ENCODE data around the gene RNF19B.

Gene RNF19B

GRCh38 chr1:32957017-32957416 lies 7.6 kb downstream of the RNF19B start:
- Histone ChIP-seq H3K27me3 (ENCODE audit: insufficient read depth, low read length) (no peaks in the 10 kb centered on the region), H3K4me1 (ENCODE audit: insufficient read depth, low read length) (peaks cover 4% of the 10 kb centered on the region), H3K36me3 (ENCODE audit: insufficient read depth, low read length) (peaks cover 3% of the 10 kb centered on the region), H3K9me3 (ENCODE audit: low read length) (no peaks in the 10 kb centered on the region), H3K4me3 (ENCODE audit: low read length) (no peak overlapping the region), H2AFZ (ENCODE audit: low read depth, low read length) (no peak overlapping the region)

DNA sequence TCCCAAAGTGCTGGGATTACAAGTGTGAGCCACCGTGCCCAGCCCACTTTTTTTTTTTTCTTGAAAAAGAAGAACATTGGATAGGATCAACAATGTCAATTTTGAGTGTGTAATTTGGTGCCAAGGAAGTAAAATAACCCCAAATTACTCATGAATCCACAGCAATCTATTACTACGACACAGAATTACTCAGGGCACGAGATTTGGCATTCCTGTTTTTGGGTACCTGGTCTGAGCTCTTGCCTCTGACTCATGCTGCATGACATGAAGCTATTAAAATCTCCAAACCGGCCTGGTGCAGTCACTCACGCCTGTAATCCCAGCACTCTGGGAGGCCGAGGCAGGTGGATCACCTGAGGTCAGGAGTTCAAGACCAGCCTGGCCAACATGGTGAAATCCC lies 10.4 kb downstream of the RNF19B start:
- Histone ChIP-seq H2AFZ (ENCODE audit: low read depth, low read length) (no peak overlapping the region), H3K4me1 (ENCODE audit: insufficient read depth, low read length) (no peaks in the 10 kb centered on the region), H3K36me3 (ENCODE audit: insufficient read depth, low read length) (peaks cover 3% of the 10 kb centered on the region), H3K4me3 (ENCODE audit: low read length) (no peak overlapping the region), H3K9me3 (ENCODE audit: low read length) (no peaks in the 10 kb centered on the region), H3K27me3 (ENCODE audit: insufficient read depth, low read length) (no peaks in the 10 kb centered on the region)

GRCh38 chr1:32953495-32953894 lies 11.1 kb downstream of the RNF19B start:
- Histone ChIP-seq H3K4me1 (ENCODE audit: insufficient read depth, low read length) (no peaks in the 10 kb centered on the region), H2AFZ (ENCODE audit: low read depth, low read length) (no peak overlapping the region), H3K36me3 (ENCODE audit: insufficient read depth, low read length) (no peaks in the 10 kb centered on the region), H3K4me3 (ENCODE audit: low read length) (no peak overlapping the region), H3K9me3 (ENCODE audit: low read length) (no peaks in the 10 kb centered on the region), H3K27me3 (ENCODE audit: insufficient read depth, low read length) (no peaks in the 10 kb centered on the region)

DNA sequence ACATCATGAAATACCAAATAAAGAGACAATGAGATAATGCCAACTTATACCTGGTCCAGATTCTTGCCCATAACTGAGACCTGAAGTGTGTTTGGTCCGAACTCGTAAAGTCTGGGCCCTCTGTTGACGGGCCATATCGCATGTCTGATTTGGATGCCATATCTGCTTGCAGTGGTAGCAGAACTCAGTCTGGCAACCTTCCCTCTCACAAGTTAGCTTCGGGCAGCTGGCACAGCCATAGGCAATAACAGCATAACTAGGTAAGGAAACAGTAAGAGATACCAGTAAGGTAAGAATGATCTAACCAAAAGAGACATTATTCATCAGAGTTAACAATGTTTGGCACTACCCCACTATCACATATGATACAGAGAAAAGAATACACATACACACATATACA lies 15.1 kb downstream of the RNF19B start:
- Histone ChIP-seq H3K9me3 (ENCODE audit: low read length) (no peaks in the 10 kb centered on the region), H3K36me3 (ENCODE audit: insufficient read depth, low read length) (peaks cover 26% of the 10 kb centered on the region), H2AFZ (ENCODE audit: low read depth, low read length) (no peak overlapping the region), H3K4me1 (ENCODE audit: insufficient read depth, low read length) (no peaks in the 10 kb centered on the region), H3K27me3 (ENCODE audit: insufficient read depth, low read length) (no peaks in the 10 kb centered on the region), H3K4me3 (ENCODE audit: low read length) (no peak overlapping the region)

DNA sequence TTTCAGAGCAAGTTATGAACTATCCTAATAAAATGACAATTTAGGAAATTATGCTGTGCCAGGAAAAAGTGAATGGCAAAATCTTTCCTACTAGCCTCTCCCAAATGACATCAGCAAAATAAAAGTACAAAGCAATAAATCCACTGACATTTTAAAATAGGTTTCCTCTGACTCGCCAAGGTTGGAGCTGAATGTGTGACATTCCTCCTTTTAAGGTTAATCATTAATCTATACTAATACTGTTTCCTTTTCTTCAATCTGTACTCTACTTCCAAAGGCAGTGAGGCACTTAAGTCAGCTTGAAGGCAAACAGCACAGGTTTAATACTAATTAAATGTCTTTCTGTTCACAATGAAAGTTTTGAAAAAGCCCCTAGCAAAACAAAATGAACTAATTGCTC lies 15.7 kb downstream of the RNF19B start:
- Histone ChIP-seq H3K4me1 (ENCODE audit: insufficient read depth, low read length) (no peaks in the 10 kb centered on the region), H3K36me3 (ENCODE audit: insufficient read depth, low read length) (peaks cover 32% of the 10 kb centered on the region), H3K4me3 (ENCODE audit: low read length) (no peak overlapping the region), H2AFZ (ENCODE audit: low read depth, low read length) (no peak overlapping the region), H3K9me3 (ENCODE audit: low read length) (no peaks in the 10 kb centered on the region), H3K27me3 (ENCODE audit: insufficient read depth, low read length) (no peaks in the 10 kb centered on the region)

DNA sequence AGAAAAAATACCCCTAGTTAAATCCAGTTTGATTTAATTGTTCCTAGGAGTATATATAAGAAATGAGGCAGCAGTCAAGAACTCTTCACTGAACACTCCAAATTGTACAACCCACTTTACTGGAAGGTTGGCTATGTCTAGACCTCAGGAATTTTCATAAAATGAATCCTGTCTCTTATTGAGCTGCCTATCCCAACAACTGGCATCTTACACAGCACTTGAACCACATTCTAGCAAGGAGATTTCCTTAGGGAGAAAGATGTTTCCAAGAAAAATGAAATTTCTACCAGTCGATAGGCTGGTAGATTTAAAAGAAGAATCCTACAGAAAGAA lies 16.3 kb downstream of the RNF19B start:
- Histone ChIP-seq H3K4me3 (ENCODE audit: low read length) (no peak overlapping the region), H3K4me1 (ENCODE audit: insufficient read depth, low read length) (no peaks in the 10 kb centered on the region), H3K27me3 (ENCODE audit: insufficient read depth, low read length) (no peaks in the 10 kb centered on the region), H3K36me3 (ENCODE audit: insufficient read depth, low read length) (peaks cover 37% of the 10 kb centered on the region), H2AFZ (ENCODE audit: low read depth, low read length) (no peak overlapping the region), H3K9me3 (ENCODE audit: low read length) (no peaks in the 10 kb centered on the region)

DNA sequence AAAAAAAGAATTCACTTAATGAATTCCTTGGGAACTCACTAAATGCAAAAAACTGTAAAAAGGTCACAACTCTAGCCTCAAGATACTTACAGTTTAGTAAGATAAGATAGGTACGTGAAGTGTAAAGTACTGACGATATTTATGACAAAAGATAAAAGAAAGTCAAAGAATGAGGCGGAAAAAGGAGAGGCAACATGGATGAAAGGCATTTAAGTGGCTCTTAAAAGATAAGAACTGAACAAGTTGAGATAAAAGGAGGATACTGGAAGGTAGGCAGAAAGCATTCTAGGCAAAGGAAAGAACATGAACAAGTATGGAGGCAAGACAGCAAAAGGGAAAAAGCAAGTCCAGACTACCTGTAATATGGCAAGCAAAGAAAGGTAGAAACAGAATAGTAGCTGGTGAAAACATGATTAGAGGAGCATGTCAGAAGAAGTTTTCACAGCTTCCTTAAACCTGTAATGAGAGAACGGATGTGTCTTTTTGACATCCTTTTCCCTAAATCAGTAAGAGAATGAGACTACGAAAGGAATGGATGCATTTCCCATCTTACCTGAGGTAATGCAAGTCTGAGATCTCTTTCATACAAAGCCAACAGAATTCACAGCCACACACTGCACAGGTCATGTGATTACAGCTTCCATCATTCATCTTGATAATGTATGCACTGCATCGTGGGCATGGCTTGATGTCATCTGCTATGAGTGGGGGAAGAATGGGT lies 16.8 kb downstream of the RNF19B start:
- Histone ChIP-seq H3K4me1 (ENCODE audit: insufficient read depth, low read length) (no peaks in the 10 kb centered on the region), H3K27me3 (ENCODE audit: insufficient read depth, low read length) (no peaks in the 10 kb centered on the region), H3K36me3 (ENCODE audit: insufficient read depth, low read length) (peaks cover 41% of the 10 kb centered on the region), H2AFZ (ENCODE audit: low read depth, low read length) (no peak overlapping the region), H3K9me3 (ENCODE audit: low read length) (no peaks in the 10 kb centered on the region), H3K4me3 (ENCODE audit: low read length) (no peak overlapping the region)

DNA sequence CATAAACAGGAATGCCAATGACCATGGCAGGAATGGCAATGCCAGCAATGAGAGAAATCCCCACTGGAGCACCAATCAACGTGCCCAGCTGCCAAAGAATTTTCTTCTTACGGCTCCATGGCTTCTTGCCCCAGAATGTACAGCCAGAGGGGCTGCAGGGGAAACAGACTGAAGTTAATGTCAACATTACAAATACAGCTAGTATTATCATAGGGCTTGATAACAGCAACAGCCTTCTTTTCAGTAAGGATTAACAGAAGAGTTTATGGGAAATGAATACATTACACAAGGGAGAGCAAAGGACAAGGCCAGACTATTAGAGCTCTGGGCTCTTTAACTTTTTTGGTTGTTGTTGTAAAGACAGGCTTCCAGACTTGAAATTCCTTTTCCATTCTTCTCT lies 18.2 kb downstream of the RNF19B start:
- peaks cover 52% of the 10 kb centered on the region for H3K36me3 ChIP-seq (ENCODE audit: insufficient read depth, low read length)
- H3K4me1 ChIP-seq (ENCODE audit: insufficient read depth, low read length): no peaks in the 10 kb centered on the region

GRCh38 chr1:32944180-32944579 lies 20.4 kb downstream of the RNF19B start:
- peaks cover 71% of the 10 kb centered on the region for H3K36me3 ChIP-seq (ENCODE audit: insufficient read depth, low read length)
- no peak overlapping the region for H3K4me3 ChIP-seq (ENCODE audit: low read length)
- no peaks in the 10 kb centered on the region for H3K4me1 ChIP-seq (ENCODE audit: insufficient read depth, low read length)
- no peaks in the 10 kb centered on the region for H3K27me3 ChIP-seq (ENCODE audit: insufficient read depth, low read length)
- no peak overlapping the region for H2AFZ ChIP-seq (ENCODE audit: low read depth, low read length)
- no peaks in the 10 kb centered on the region for H3K9me3 ChIP-seq (ENCODE audit: low read length)

More for the DNA sequence above, 18.2 kb downstream of the RNF19B start:
- H2AFZ ChIP-seq (ENCODE audit: low read depth, low read length): no peak overlapping the region
- no peaks in the 10 kb centered on the region for H3K9me3 ChIP-seq (ENCODE audit: low read length)
- no peak overlapping the region for H3K4me3 ChIP-seq (ENCODE audit: low read length)
- H3K27me3 ChIP-seq (ENCODE audit: insufficient read depth, low read length): no peaks in the 10 kb centered on the region

DNA sequence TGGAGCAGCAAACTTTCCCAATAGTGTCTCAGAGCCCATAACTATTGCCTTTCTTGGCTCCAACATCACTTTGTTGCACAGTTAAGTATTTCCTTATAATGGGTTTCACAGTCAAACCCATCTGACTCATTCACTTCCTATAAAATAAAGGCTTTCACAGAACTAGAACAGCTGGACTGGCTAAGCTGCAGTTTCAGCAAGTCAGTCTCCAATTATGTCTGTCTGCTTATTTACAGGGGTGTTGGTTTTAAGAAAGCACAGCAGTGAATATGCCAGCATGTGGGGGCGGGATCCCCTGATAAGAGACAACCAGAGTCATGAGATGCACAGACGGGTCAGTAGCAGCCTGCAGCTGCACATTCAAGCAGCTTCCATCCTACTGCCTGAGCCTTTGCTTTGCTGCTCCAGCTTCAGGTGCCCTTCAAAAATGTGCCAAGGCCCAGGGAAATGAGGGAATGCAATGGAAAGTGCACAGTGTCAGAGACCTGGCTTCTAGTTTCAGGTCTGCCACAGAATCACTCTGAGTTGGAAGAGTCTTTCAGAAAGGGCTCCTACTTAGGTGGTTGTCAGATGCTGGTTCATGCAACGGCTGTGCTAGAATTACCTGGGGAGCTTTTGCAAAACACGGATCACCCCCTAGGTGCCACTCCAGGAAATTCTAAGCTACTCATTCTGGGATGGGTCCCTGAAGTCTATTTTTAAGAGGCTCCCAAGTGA lies 24.8 kb downstream of the RNF19B start:
- peaks cover 81% of the 10 kb centered on the region for H3K36me3 ChIP-seq (ENCODE audit: insufficient read depth, low read length)
- no peaks in the 10 kb centered on the region for H3K27me3 ChIP-seq (ENCODE audit: insufficient read depth, low read length)
- no peaks in the 10 kb centered on the region for H3K4me1 ChIP-seq (ENCODE audit: insufficient read depth, low read length)
- no peak overlapping the region for H3K4me3 ChIP-seq (ENCODE audit: low read length)
- H3K9me3 ChIP-seq (ENCODE audit: low read length): no peaks in the 10 kb centered on the region
- H2AFZ ChIP-seq (ENCODE audit: low read depth, low read length): no peak overlapping the region

GRCh38 chr1:32937061-32937460 lies 27.5 kb downstream of the RNF19B start:
- Histone ChIP-seq H2AFZ (ENCODE audit: low read depth, low read length) (no peak overlapping the region), H3K4me3 (ENCODE audit: low read length) (no peak overlapping the region), H3K27me3 (ENCODE audit: insufficient read depth, low read length) (no peaks in the 10 kb centered on the region), H3K9me3 (ENCODE audit: low read length) (no peaks in the 10 kb centered on the region), H3K4me1 (ENCODE audit: insufficient read depth, low read length) (no peaks in the 10 kb centered on the region), H3K36me3 (ENCODE audit: insufficient read depth, low read length) (peaks cover 57% of the 10 kb centered on the region)

DNA sequence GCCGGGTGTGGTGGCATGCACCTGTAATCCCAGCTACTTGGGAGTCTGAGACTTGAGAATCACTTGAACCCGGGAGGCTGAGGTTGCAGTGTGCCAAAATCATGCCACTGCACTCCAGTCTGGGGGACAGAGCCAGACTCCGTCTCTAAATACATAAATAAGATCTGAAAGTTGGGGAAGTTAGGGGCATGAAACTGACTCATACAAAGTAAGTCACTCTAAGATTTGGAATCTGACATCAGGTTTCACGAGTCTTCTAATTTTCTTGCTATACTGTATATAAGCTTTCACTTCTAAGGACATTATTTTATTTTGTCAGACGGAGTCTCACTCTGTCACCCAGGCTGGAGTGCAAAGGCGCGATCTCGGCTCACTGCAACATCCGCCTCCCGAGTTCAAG lies 30.1 kb downstream of the RNF19B start:
- Histone ChIP-seq H2AFZ (ENCODE audit: low read depth, low read length) (no peak overlapping the region), H3K9me3 (ENCODE audit: low read length) (no peaks in the 10 kb centered on the region), H3K4me3 (ENCODE audit: low read length) (no peak overlapping the region), H3K27me3 (ENCODE audit: insufficient read depth, low read length) (no peaks in the 10 kb centered on the region), H3K4me1 (ENCODE audit: insufficient read depth, low read length) (no peaks in the 10 kb centered on the region), H3K36me3 (ENCODE audit: insufficient read depth, low read length) (peaks cover 37% of the 10 kb centered on the region)

DNA sequence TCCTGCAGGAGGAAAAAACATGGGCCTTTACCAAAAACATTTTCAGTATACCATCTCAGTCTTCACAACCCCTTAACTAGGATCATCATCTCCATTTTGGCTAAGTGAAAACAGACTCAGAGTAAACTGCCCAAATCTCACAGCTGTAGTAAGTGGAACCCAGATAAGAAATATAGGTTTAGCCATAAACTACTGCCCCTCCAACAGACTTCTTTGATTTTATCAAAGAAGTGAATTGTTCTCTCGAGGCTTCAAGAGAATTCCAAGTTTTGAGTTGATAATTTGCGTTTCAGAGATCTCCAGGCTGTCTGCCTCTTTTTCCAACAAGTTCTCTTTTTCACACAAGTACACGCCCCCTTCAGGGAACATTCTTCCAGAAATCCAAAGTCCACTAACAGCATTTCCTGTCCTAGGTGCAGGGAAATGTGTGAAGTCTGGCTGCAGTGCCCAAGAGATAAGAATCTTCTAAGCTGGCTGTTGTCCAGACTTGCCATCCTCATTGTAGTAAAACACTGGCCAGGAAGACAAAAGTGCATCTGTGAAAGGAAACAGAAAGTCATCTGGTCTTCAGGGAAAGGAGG lies 30.8 kb downstream of the RNF19B start:
- H3K36me3 ChIP-seq (ENCODE audit: insufficient read depth, low read length): peaks cover 33% of the 10 kb centered on the region
- no peaks in the 10 kb centered on the region for H3K4me1 ChIP-seq (ENCODE audit: insufficient read depth, low read length)
- H3K9me3 ChIP-seq (ENCODE audit: low read length): no peaks in the 10 kb centered on the region
- H3K27me3 ChIP-seq (ENCODE audit: insufficient read depth, low read length): no peaks in the 10 kb centered on the region
- H2AFZ ChIP-seq (ENCODE audit: low read depth, low read length): no peak overlapping the region
- H3K4me3 ChIP-seq (ENCODE audit: low read length): no peak overlapping the region
